ENCODE data around the gene RPS6KB1.

- TF ChIP-seq CTCF (IDR thresholded peaks at IDR 0.05) (no peak), EZH2 (IDR thresholded peaks at IDR 0.05; ENCODE audit: borderline replicate concordance, insufficient read depth, low read depth, low read length, poor library complexity, severe bottlenecking) (no peak)
Measured at GRCh38 chr17:59851439-59852375, 41.2 kb upstream of the RPS6KB1 start.

Data from B cell (primary cell).